NB4 (cell line): ENCODE data around the gene PIAS2.

Experiments used
- CTCF ChIP-seq: IDR thresholded peaks from one replicate; pipeline ENCODE4 v1.5.1; 2012; ENCODE audit warnings: low read depth, low read length
- MYC ChIP-seq: IDR thresholded peaks from 2 replicates; pipeline ENCODE4 v1.6.1; 2011; ENCODE audit warnings: low read depth, low read length
- POLR2A ChIP-seq: IDR thresholded peaks from 2 replicates; pipeline ENCODE4 v1.6.1; 2011; ENCODE audit warnings: mild to moderate bottlenecking; ENCODE audit not compliant: insufficient read length; ENCODE audit errors: extremely low read depth

DNA sequence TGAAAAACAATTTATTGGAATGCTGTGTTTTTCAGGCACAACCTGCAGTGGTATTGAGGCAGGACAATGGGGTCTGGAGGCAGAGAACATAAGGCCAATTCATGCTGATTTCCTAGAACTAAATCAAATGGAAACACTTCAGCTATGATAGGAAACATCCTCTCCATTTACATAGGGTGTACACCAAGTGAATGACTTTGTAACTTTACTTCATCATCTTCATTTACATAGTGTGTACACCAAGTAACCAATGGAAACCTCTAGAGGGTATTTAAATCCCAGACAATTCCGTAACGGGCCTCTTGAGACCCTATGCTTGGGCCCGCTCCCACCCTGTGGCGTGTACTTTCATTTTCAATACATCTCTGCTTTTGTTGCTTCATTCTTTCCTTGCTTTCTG is 128.2 kb downstream of the PIAS2 start:
- TF ChIP-seq CTCF (no peak), POLR2A (no peak), MYC (no peak)
